T-helper 22 cell (primary cell): Measurements from ENCODE around the gene PCK1.

Experiments used
- DNase-seq: peaks from one replicate; pipeline ENCODE4 v3.0.0-alpha.2; 2020; ENCODE audit warnings: low read depth

Gene PCK1

GRCh38 chr20:57577679-57578475, 17.0 kb downstream of the PCK1 start:
- no peak for DNase-seq

DNA sequence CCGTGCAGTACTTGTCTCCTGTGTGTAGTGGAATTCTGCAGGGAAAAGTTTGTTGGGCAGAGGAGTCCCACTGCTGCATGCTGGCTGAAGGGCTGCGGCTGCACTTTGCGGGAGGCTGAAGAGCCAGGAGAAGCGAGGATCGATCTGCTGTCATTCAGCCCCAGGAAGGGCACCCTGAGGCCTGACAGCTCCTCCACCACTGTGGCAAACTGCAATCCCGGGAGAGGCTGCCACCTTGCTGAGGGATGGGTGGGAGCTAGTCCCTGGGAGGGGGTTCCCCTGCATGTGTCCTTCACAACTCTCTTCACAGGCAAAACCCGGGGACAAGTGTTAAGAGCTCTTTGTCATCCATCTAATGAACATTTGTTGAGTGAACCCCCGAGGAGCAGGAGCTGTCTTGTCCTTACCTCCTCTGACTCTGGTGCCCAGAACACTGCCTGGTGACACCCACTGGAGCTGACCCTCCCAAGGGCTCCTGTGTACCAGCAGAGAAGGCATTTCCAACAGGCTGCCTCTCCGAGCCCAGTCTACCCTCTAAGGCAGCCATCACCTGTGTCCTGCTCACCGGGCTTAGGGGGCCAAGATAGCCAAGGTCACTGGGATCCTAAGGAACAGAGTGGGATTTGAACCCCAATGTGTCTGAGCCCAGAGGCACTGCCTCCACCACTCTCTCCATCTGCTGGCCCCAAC, 17.7 kb downstream of the PCK1 start:
- no peak for DNase-seq

- no peak for DNase-seq
Observed at GRCh38 chr20:57579331-57579897, 18.5 kb downstream of the PCK1 start.

GRCh38 chr20:57579898-57580447, 19.1 kb downstream of the PCK1 start:
- DNase-seq = no peak

- no peak for DNase-seq
Observed at GRCh38 chr20:57580478-57581201, 19.7 kb downstream of the PCK1 start.

DNA sequence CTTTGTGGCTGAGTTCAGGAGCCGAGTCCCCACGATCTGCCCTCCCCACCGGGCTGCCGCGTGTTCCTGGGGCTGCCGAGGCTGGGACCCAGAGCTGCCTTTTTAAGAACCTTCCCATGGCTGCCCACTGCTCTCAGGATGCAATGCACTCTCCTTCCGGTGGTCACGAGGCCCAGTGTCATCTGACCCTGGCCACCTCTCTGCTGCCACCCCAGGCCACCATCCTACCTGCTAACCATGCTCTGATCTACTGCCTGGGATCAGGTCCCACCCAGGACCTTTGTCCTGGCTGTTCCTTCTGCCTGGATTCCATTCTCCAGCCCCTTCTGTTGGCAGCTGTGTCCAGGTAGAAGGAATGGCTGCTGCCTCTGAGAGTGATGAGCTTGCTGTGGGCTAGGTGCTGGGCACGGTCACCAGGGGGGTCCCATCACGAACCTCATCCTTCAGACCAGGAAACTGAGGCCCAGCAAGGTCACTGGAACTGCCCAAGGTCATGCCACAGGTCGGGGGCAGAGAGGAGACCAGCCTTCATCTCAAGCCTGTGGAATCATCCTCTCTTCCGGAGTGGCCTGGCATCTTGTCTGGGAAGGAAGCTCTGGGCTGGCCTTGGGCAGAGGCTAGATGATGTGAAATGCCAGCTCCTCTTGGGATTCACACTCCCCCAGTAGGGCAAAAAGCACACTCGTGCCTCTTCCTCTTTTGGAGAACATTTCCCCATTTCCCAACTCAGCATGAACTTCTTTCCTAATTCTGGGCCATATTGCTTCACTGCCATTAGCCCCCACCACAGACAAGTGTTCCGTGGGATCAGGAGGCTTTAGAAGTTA, 20.5 kb downstream of the PCK1 start:
- DNase-seq = no peak

DNA sequence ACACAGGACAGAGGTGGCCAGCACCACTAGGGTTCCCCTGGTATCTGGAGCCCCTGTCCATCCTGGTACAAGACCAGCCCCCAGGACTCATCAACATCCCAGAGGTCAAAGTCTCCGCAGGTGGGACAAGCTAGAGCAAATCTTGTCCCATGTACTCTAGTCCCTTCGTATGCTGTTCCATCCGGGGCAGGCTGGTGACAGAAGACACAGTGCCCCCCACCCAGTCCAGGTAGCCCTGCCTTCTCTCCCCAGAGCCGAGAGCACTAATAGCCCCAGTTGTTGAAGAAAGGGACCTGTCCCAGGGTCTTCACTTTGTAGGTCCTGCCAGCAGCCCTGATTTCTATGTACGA, 21.1 kb downstream of the PCK1 start:
- DNase-seq = no peak

- DNase-seq = no peak
Observed at GRCh38 chr20:57582432-57583288, 21.8 kb downstream of the PCK1 start.

DNA sequence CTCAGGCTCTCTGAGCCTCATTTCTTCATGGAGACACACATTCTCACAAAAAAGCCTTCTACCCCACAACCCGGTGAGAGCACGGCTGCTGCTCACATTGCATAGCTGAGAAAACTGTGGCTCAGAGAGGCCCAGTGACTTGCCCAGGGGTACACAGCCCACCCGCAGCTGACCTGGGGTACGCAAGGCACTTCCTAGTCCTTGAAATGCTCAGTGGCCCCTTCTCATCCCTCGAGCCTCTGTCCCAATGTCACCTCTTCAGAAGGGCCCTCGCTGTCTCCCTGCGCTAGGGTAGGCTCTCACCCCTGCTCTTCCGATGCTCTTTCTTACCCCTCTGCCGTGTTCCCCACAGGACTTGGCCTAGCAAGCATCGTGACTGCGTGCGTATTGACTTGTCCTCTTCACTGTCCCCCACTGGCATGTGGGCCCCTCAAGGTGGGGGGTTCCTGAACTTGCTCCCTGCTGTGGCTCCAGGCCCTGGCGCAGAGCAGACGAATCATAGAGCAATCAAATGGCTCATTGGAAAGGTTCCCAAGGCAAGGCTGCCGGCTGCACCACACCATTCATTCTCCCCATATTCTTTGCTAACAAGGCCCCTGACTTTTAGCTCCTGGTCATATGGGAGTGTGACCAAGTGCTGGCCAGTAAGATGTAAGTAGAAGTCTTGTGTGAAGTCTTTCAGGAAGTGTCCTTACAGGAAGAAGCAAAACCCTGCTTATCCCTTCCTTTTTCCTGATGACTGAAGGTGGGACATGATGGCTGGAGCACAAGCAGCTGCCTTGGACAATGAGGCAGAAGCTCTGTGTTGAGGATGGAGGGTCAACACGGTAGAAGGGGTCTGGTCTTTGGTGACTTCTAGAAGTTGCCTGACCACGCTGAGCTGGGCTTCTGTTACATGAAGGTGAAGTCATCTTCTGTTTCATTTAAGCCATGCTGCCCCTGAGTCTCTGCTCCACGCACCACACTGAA, 22.7 kb downstream of the PCK1 start:
- DNase-seq = no peak

DNA sequence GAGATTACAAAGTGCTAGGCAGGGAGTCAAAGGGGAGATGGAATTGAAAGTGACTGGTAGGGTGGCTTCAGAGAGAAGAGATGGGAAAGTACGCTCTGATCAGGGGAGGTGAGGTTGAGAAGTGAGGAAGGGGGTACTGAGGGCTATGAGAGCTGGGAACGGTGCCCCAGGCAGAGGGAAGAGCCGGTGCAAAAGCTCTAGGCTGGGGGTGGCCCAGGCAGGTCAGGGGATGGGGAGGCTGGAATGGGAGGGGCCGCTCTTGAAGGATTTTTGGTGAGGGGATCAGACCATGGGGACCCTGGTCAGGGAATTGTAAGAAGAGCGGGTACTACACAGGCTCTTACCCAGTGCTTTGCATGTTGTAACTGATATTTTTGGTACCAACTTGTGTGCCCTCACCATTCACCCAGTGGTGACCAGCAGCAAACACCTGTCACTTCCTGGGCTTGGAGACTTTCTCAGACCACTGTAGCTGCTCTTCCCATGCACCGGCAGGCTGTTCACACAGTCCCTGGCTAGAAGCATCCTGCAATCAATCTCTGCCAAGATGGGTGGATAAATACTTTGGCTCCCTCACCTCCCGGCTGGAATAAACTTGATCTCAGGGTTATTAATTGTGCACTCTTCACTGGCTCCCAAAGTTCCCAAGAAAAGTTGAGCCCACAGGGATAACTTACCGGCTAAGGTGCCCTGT, 24.0 kb downstream of the PCK1 start:
- DNase-seq = no peak

- no peak for DNase-seq
Observed at GRCh38 chr20:57585466-57586213, 24.7 kb downstream of the PCK1 start.

- DNase-seq = no peak
Observed at GRCh38 chr20:57586370-57586793, 25.5 kb downstream of the PCK1 start.

DNA sequence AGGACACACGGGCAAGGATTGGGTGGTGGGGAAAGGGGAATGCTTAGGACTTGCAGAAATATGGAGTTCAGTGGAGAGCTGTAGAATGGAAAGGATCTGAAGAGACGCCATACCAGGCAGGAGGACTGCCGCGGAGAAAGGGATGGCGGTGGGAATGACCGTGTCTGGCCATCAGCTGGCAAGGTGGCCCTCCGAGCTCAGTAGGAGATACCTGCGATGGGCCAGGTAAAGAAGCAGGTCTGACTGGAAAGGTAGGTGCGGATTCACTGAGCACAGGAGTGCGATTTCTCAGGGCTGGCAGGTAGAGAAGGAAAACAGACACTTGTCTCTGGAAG, 26.0 kb downstream of the PCK1 start:
- no peak for DNase-seq

- no peak for DNase-seq
Observed at GRCh38 chr20:57587278-57587988, 26.5 kb downstream of the PCK1 start.

- no peak for DNase-seq
Observed at GRCh38 chr20:57587989-57588377, 27.1 kb downstream of the PCK1 start.

DNA sequence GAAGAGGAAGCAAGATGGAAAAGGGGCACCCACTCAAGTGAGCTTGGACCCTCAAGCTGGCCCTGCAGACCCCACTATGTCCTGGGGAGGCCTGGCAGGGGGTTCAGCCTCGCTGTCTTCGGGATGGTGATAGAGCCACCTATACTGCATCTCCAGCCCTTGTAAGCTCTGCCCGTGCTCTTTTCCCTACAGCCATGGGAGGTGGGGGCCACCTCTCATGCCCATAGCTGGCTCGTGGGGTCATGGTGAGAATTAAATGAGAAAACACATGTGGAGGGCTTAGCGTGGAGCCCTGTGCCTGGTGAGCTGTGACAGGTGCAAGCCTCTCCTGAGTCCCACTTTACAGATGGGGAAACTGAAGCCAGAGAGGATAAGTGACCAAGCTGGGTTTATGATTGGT, 27.7 kb downstream of the PCK1 start:
- DNase-seq = no peak

GRCh38 chr20:57589123-57589727, 28.3 kb downstream of the PCK1 start:
- DNase-seq = no peak
